C4-2B (cell line): ENCODE data around the gene CREB3.

Experiments
- ZFX ChIP-seq: fragments of 450-650 bp; IDR thresholded peaks from 2 replicates; pipeline ENCODE4 v1.6.1; 2017
- TF ChIP-seq, protein P1 (sequence below): fragments of 450-650 bp; conservative IDR thresholded peaks from 2 replicates; pipeline ENCODE4 v1.5.1; 2017; ENCODE audit warnings: mild to moderate bottlenecking

DNA sequence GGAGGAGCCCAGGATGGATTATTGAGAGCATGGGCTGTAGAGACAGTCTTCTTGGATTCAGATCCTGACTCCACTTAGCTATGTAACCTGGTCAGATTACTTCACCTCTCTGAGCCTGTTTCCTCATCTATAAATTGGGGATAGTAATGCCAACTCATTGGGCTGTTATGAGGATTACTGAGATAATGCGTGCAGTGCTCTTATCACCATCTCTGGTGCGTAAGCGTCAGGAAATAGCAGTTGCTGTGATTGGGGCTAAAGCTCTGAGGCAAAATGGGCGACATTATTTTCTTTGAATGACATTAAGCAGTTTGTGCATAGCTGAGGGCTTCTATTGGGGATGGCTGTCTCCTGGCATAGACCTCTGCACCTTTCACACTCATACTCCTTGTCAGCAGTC is 22.6 kb downstream of the CREB3 start:
- TF ChIP-seq, protein P1, sequence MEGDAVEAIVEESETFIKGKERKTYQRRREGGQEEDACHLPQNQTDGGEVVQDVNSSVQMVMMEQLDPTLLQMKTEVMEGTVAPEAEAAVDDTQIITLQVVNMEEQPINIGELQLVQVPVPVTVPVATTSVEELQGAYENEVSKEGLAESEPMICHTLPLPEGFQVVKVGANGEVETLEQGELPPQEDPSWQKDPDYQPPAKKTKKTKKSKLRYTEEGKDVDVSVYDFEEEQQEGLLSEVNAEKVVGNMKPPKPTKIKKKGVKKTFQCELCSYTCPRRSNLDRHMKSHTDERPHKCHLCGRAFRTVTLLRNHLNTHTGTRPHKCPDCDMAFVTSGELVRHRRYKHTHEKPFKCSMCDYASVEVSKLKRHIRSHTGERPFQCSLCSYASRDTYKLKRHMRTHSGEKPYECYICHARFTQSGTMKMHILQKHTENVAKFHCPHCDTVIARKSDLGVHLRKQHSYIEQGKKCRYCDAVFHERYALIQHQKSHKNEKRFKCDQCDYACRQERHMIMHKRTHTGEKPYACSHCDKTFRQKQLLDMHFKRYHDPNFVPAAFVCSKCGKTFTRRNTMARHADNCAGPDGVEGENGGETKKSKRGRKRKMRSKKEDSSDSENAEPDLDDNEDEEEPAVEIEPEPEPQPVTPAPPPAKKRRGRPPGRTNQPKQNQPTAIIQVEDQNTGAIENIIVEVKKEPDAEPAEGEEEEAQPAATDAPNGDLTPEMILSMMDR, result no peak
- TF ChIP-seq ZFX, result no peak
